ENCODE data around the gene FNDC3B.

FNDC3B gene

DNA sequence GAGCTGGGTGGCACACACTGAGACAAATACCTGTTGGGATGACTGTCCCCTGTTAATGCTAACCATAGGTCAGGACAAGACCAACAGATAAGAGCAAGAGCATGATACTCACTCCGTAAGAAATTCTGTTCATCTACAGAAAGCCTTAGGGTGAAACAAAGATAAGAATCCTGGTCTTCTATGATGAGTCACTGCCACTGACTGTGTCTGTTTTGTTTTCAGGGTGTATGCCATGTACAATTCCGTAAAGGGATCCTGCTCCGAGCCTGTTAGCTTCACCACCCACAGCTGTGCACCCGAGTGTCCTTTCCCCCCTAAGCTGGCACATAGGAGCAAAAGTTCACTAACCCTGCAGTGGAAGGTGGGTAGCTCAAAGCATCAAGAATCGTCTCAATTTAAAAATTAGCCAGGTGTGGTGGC is 267.8 kb downstream of the FNDC3B start:
- DNase-seq (ENCODE audit: low read depth): no peak
- TF ChIP-seq, protein P1, sequence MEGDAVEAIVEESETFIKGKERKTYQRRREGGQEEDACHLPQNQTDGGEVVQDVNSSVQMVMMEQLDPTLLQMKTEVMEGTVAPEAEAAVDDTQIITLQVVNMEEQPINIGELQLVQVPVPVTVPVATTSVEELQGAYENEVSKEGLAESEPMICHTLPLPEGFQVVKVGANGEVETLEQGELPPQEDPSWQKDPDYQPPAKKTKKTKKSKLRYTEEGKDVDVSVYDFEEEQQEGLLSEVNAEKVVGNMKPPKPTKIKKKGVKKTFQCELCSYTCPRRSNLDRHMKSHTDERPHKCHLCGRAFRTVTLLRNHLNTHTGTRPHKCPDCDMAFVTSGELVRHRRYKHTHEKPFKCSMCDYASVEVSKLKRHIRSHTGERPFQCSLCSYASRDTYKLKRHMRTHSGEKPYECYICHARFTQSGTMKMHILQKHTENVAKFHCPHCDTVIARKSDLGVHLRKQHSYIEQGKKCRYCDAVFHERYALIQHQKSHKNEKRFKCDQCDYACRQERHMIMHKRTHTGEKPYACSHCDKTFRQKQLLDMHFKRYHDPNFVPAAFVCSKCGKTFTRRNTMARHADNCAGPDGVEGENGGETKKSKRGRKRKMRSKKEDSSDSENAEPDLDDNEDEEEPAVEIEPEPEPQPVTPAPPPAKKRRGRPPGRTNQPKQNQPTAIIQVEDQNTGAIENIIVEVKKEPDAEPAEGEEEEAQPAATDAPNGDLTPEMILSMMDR (IDR thresholded peaks at IDR 0.05; ENCODE audit: low read depth, low read length, missing control alignments): no peak
- in situ Hi-C loops (cut with HindIII; ENCODE audit: low sequenced_read_pairs): no loop called here
- no peak overlapping the region for H3K4me3 ChIP-seq (ENCODE audit: low read depth, low read length)

GRCh38 chr3:172309059-172309458 is 269.7 kb downstream of the FNDC3B start:
- no peak for DNase-seq (ENCODE audit: low read depth)
- in situ Hi-C loops (cut with HindIII; ENCODE audit: low sequenced_read_pairs): no loop called here
- no peak overlapping the region for H3K4me3 ChIP-seq (ENCODE audit: low read depth, low read length)
- TF ChIP-seq, protein P1 (IDR thresholded peaks at IDR 0.05; ENCODE audit: low read depth, low read length, missing control alignments): no peak

GRCh38 chr3:172309741-172310427 is 270.5 kb downstream of the FNDC3B start:
- DNase-seq (ENCODE audit: low read depth): no peak
- in situ Hi-C loops (cut with HindIII; ENCODE audit: low sequenced_read_pairs): no loop called here
- TF ChIP-seq, protein P1 (IDR thresholded peaks at IDR 0.05; ENCODE audit: low read depth, low read length, missing control alignments): no peak
- H3K4me3 ChIP-seq (ENCODE audit: low read depth, low read length): no peak overlapping the region

GRCh38 chr3:172310428-172310760 is 271.0 kb downstream of the FNDC3B start:
- DNase-seq (ENCODE audit: low read depth): no peak
- in situ Hi-C loops (cut with HindIII; ENCODE audit: low sequenced_read_pairs): no loop called here
- TF ChIP-seq, protein P1 (IDR thresholded peaks at IDR 0.05; ENCODE audit: low read depth, low read length, missing control alignments): no peak
- H3K4me3 ChIP-seq (ENCODE audit: low read depth, low read length): no peak overlapping the region

- TF ChIP-seq, protein P1 (IDR thresholded peaks at IDR 0.05; ENCODE audit: low read depth, low read length, missing control alignments): no peak
- in situ Hi-C loops (cut with HindIII; ENCODE audit: low sequenced_read_pairs): no loop called here
- H3K4me3 ChIP-seq (ENCODE audit: low read depth, low read length): no peak overlapping the region
- no peak for DNase-seq (ENCODE audit: low read depth)
Observed at GRCh38 chr3:172311217-172311616, 271.8 kb downstream of the FNDC3B start.

GRCh38 chr3:172312001-172312400 is 272.6 kb downstream of the FNDC3B start:
- no peak overlapping the region for H3K4me3 ChIP-seq (ENCODE audit: low read depth, low read length)
- TF ChIP-seq, protein P1 (IDR thresholded peaks at IDR 0.05; ENCODE audit: low read depth, low read length, missing control alignments): no peak
- in situ Hi-C loops (cut with HindIII; ENCODE audit: low sequenced_read_pairs): no loop called here
- no peak for DNase-seq (ENCODE audit: low read depth)

All from astrocyte of the cerebellum (primary cell).